Nephron progenitor cell (in vitro differentiated cells): ENCODE results near the gene RPGRIP1.

Experiments
- DNase-seq: peaks from one replicate; pipeline ENCODE4 v3.0.0; 2021
- H3K27ac Mint-ChIP-seq: 2 replicates; pipeline ENCODE4 v1.8.0; 2021; ENCODE audit warnings: mild to moderate bottlenecking, moderate library complexity, mixed read lengths
- H3K27me3 Mint-ChIP-seq: 2 replicates; pipeline ENCODE4 v1.8.0; 2021; ENCODE audit warnings: mild to moderate bottlenecking, low read depth, mixed read lengths; ENCODE audit not compliant: poor library complexity
- H3K36me3 Mint-ChIP-seq: 2 replicates; pipeline ENCODE4 v1.8.0; 2021; ENCODE audit warnings: low read depth, mixed read lengths
- H3K4me1 Mint-ChIP-seq: 2 replicates; pipeline ENCODE4 v1.8.0; 2021; ENCODE audit warnings: mixed read lengths
- H3K4me3 Mint-ChIP-seq: 2 replicates; pipeline ENCODE4 v1.8.0; 2021; ENCODE audit warnings: mild to moderate bottlenecking, moderate library complexity, mixed read lengths
- H3K9me3 Mint-ChIP-seq: 2 replicates; pipeline ENCODE4 v1.8.0; 2021; ENCODE audit warnings: mild to moderate bottlenecking, moderate library complexity, mixed read lengths
- TF ChIP-seq, protein P1 (sequence below): fragments of 200-600 bp; sonication (generic); IDR thresholded peaks from 2 replicates; pipeline ENCODE4 v1.5.0; 2021; ENCODE audit warnings: antibody characterized with exemption

The RPGRIP1 gene

DNA sequence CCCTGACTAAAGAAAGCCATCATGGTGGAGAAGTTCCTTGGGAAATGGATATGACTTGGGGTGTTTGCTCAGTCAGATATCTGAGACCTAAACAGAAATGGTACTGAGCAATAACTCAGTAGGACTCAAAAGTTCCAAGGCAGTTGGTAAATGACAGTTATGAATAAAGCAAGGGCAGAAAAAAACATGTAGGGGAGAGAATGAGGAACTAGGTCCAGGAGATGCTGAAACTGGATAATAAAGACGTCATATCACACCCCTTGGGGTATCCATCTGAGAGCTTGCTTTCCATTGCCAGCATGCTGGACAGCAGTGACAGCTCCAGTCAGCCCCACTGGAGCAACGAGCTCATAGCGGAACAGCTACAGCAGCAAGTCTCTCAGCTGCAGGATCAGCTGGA is 37.5 kb downstream of the RPGRIP1 start:
- H3K36me3 Mint-ChIP-seq = no peaks in the 10 kb centered on the region
- no peak for DNase-seq
- TF ChIP-seq, protein P1, sequence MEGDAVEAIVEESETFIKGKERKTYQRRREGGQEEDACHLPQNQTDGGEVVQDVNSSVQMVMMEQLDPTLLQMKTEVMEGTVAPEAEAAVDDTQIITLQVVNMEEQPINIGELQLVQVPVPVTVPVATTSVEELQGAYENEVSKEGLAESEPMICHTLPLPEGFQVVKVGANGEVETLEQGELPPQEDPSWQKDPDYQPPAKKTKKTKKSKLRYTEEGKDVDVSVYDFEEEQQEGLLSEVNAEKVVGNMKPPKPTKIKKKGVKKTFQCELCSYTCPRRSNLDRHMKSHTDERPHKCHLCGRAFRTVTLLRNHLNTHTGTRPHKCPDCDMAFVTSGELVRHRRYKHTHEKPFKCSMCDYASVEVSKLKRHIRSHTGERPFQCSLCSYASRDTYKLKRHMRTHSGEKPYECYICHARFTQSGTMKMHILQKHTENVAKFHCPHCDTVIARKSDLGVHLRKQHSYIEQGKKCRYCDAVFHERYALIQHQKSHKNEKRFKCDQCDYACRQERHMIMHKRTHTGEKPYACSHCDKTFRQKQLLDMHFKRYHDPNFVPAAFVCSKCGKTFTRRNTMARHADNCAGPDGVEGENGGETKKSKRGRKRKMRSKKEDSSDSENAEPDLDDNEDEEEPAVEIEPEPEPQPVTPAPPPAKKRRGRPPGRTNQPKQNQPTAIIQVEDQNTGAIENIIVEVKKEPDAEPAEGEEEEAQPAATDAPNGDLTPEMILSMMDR = no peak

DNA sequence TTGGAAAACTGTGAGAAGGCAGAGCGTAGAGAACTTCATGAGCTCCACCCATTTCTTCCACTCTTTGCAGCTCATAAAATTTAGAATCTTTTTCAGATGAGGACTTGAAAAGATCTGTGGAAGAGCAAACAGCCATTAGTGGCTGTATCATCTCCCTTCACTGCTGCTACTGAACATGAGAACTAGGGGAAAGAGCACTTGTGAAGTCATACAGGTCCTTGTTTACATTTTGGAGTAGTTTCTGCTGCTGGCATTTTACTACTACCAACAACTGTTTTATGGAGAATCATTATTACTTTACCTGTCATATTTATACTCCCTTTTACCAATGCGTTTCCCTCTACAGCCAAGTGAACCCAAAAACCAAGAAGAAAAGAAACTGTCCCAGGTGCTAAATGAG is 41.0 kb downstream of the RPGRIP1 start:
- TF ChIP-seq, protein P1 = no peak
- DNase-seq = no peak
- Mint-ChIP-seq H3K27me3 (peaks cover 21% of the 10 kb centered on the region), H3K36me3 (no peaks in the 10 kb centered on the region), H3K27ac (no peak overlapping the region), H3K9me3 (no peaks in the 10 kb centered on the region), H3K4me1 (peaks cover 21% of the 10 kb centered on the region), H3K4me3 (no peak overlapping the region)

More for the DNA sequence above, 37.5 kb downstream of the RPGRIP1 start:
- no peak overlapping the region for H3K27ac Mint-ChIP-seq
- H3K4me1 Mint-ChIP-seq = peaks cover 18% of the 10 kb centered on the region
- no peak overlapping the region for H3K4me3 Mint-ChIP-seq
- H3K27me3 Mint-ChIP-seq = peaks cover 18% of the 10 kb centered on the region
- no peaks in the 10 kb centered on the region for H3K9me3 Mint-ChIP-seq

DNA sequence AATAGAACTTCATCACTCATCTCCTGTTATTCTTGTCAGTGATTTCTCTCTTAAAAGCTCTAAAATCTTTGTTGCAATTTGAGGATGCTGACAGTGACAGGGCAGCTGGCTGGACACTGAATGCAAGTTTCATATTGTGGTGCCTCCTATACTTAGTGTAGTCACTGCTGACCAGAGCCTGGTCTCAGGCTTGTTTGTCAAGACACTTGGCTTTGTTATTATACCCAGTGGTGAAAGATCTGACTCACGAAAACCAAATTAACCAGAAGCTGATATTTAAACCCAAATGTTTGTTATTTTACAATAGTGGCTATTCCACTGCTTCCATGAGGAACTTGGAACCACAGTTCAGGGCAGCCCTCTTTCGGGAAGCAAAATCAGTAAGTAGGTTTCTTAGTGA is 42.8 kb downstream of the RPGRIP1 start:
- H3K4me1 Mint-ChIP-seq = peaks cover 18% of the 10 kb centered on the region
- no peaks in the 10 kb centered on the region for H3K9me3 Mint-ChIP-seq
- TF ChIP-seq, protein P1 = no peak
- DNase-seq = no peak
- no peaks in the 10 kb centered on the region for H3K36me3 Mint-ChIP-seq
- no peak overlapping the region for H3K27ac Mint-ChIP-seq
- no peak overlapping the region for H3K4me3 Mint-ChIP-seq
- peaks cover 21% of the 10 kb centered on the region for H3K27me3 Mint-ChIP-seq

DNA sequence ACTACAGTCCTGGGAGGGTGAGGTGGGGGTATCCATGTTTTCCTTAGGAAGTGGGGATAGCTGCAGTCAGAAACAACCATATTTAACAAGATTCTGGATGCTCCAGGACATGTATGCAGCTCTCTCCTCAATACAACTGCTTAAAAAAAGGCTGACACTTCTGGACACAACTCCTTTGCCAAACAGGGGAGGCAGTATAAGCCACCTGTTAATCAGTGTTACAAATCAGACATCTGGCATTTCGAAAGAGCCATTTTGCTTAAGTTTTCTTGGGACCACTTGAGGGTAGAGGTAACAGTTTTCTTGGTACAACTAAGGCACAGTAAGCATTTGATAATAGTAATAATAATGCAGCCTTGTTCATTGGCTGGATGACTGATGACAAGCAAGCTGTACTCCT is 47.1 kb downstream of the RPGRIP1 start:
- Mint-ChIP-seq H3K4me3 (no peak overlapping the region), H3K27ac (no peak overlapping the region), H3K27me3 (peaks cover 13% of the 10 kb centered on the region), H3K9me3 (no peaks in the 10 kb centered on the region), H3K36me3 (no peaks in the 10 kb centered on the region), H3K4me1 (peaks cover 7% of the 10 kb centered on the region)
- no peak for DNase-seq
- TF ChIP-seq, protein P1 = no peak
